ENCODE results near the gene FBXL16.
"Not testable (repeated sequence)": the region's sequence is repeated elsewhere in the genome, so short reads cannot be mapped to it uniquely, and the experiment has no call there.

FBXL16 gene

DNA sequence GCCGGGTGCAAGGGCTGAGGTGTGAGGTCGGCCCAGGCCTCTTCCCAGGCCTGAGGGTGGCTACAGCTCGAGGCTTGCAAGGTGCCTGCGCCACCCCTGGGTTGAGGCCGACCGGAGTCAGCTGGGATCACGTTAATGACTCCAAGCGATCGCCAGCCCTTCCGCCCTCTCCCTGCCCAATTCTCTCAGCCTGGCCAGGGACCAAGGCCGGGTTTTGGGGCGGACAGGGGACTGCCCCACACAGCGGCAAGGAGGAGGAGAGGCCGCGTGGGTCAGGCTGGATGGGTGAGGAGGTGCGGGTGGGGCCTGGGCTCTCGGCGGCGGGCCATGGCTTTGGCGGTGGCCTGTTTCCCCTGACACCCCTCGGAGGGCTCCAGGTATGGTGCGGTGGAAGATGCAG, 12.2 kb downstream of the FBXL16 start:
- TF ChIP-seq MYC (IDR thresholded peaks at IDR 0.05; ENCODE audit: low read depth, low read length) (no peak), MAX (IDR thresholded peaks at IDR 0.05; ENCODE audit: low read depth, low read length) (no peak), POLR2A (IDR thresholded peaks at IDR 0.05; ENCODE audit: extremely low read depth, insufficient read length) (no peak)
- TF ChIP-seq, protein P1, sequence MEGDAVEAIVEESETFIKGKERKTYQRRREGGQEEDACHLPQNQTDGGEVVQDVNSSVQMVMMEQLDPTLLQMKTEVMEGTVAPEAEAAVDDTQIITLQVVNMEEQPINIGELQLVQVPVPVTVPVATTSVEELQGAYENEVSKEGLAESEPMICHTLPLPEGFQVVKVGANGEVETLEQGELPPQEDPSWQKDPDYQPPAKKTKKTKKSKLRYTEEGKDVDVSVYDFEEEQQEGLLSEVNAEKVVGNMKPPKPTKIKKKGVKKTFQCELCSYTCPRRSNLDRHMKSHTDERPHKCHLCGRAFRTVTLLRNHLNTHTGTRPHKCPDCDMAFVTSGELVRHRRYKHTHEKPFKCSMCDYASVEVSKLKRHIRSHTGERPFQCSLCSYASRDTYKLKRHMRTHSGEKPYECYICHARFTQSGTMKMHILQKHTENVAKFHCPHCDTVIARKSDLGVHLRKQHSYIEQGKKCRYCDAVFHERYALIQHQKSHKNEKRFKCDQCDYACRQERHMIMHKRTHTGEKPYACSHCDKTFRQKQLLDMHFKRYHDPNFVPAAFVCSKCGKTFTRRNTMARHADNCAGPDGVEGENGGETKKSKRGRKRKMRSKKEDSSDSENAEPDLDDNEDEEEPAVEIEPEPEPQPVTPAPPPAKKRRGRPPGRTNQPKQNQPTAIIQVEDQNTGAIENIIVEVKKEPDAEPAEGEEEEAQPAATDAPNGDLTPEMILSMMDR (IDR thresholded peaks at IDR 0.05; ENCODE audit: low read depth, low read length), result no peak
- H3K4me3 ChIP-seq (ENCODE audit: low read depth, low read length), result no peak overlapping the region
- no peak for DNase-seq (ENCODE audit: low read depth)

DNA sequence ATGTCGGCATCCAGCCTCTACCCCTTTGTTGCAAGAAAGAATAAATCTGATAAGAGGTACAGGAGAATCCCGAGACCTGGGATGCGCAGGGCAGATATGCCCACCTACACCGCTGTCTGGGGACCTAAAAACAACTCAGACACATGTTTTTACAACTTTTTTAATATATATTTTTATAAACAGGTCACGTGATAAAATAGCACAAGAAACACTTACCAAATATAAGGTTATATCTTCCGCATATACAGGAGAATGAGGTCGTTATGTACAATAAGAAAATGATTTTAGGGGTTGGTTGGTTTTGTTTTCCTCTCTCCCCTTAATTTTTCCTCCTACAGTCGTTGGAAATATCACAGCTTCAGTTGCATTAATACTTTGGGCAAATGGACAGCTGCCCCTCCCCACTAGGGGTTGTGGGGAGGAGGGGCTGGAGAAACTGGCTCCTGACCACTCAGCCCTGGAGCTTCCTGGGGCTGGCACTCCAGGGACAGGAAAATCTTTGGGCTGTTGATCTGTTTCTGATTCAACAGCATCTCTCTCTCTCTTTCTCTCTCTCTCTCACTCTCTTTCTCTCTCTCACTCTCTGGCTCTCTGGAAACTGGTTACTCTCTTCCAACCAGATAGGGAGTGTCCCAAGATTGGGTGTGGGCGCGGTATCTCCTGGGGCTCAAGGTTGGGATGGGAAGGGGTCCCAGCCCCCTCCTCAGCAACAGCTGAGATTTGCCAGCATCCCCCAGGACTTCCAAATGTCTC, 13.1 kb downstream of the FBXL16 start:
- DNase-seq (ENCODE audit: low read depth), result no peak
- H3K4me3 ChIP-seq (ENCODE audit: low read depth, low read length), result no peak overlapping the region
- TF ChIP-seq MYC (IDR thresholded peaks at IDR 0.05; ENCODE audit: low read depth, low read length) (no peak), MAX (IDR thresholded peaks at IDR 0.05; ENCODE audit: low read depth, low read length) (no peak), POLR2A (IDR thresholded peaks at IDR 0.05; ENCODE audit: extremely low read depth, insufficient read length) (no peak)
- TF ChIP-seq, protein P1 (IDR thresholded peaks at IDR 0.05; ENCODE audit: low read depth, low read length), result no peak

GRCh38 chr16:691242-691641, 14.4 kb downstream of the FBXL16 start:
- not testable (repeated sequence) for H3K4me3 ChIP-seq (ENCODE audit: low read depth, low read length); DNase-seq (ENCODE audit: low read depth)

DNA sequence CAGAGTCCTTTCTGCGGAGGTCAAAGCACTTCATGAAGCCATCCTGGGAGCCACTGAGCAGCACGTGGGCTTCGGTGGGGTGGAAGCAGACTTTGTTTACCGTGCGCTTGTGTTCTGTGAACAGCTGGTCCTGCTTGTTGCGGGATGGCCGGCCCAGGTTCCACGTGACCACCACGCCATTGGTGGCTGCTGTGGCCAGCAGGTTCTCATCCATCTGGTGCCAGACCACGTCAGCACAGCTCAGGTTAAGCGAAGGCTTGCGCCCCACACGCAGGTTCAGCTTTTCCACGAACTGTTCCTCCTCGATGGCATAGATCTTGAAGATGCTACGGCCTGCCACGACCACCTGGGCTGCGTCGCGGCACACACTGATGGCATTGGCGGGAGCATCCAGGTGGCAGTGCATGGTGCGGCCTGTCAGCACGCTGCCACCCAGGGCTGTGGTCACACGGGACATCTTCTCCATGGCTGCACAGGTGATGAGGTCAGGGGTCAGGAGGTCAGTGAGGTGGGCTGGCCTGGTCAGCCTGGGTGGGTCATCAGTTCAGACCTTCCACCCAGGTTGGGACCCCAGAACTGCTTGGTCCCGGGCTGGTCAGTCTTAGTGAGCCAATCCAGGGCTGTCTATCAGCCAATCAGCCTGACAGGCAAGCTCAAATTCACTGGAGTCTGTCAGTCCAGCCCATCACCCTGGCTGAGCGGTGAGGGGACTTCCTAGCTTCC, 16.3 kb downstream of the FBXL16 start:
- DNase-seq (ENCODE audit: low read depth), result no peak
- TF ChIP-seq MYC (IDR thresholded peaks at IDR 0.05; ENCODE audit: low read depth, low read length) (no peak), POLR2A (IDR thresholded peaks at IDR 0.05; ENCODE audit: extremely low read depth, insufficient read length) (peak; percentile 2)
- peak overlapping the region; percentile 73 for H3K4me3 ChIP-seq (ENCODE audit: low read depth, low read length)

DNA sequence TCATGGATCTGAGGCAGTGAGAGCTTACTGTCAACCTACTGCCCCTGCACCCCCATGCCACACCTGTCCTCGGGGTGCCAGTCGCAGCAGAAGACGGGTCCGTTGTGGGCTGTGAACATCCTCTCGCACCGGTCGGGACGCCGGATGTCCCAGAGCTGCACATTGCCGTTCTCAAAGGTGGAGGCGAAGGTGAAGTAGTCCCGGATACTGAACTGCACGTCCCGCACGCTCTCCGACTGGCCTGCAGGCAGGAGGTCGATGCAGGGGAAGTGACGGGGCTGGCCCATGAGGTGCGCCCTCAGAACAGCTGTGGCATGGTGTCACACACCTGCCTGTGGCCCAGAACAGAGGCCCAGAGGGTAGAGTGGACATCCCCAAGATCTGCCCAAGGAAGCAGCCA, 18.1 kb downstream of the FBXL16 start:
- no peak for DNase-seq (ENCODE audit: low read depth)
- TF ChIP-seq, protein P1 (IDR thresholded peaks at IDR 0.05; ENCODE audit: low read depth, low read length), result no peak
- TF ChIP-seq MAX (IDR thresholded peaks at IDR 0.05; ENCODE audit: low read depth, low read length) (no peak), MYC (IDR thresholded peaks at IDR 0.05; ENCODE audit: low read depth, low read length) (no peak), POLR2A (IDR thresholded peaks at IDR 0.05; ENCODE audit: extremely low read depth, insufficient read length) (no peak)

DNA sequence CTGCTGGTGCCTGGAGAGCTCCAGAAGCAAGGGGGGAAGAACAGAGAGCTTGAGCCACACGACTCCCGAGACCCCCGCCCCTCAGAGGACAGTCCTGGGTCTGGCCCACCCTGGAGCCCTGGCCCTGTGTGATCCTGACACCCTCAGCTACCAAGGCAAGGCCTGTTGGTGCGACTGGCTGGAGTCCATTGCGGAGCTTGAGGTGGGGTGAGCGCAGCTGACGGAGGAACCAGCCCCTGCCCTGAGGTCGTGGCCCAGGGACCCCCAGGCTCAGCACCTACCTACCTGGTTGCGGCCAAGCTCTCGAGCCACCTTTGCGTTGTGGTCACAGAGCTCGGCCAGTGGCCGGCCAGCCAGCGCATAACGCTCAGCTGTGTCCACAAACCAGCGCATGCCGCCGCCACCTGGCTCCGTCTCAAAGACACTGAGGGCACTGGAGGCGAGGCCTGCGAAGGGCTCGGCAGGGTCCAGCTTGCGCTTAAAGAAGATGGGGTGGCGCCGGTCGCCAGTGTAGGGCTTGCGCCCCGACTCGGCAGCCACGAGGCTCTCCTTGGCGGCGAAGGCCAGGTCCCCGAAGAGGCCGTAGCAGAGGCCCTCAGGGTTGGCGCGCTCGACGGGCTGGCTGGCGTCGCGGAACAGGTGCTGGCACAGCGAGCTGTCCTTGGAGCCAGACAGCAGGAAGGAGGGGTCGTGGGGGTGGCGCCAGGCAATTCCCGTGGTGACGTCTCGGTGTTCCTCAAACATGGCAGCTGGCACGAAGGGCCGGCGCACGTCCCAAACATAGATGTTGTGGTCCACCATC, 18.9 kb downstream of the FBXL16 start:
- DNase-seq (ENCODE audit: low read depth), result no peak
- no peak overlapping the region for H3K4me3 ChIP-seq (ENCODE audit: low read depth, low read length)
- TF ChIP-seq, protein P1 (IDR thresholded peaks at IDR 0.05; ENCODE audit: low read depth, low read length), result no peak
- TF ChIP-seq MYC (IDR thresholded peaks at IDR 0.05; ENCODE audit: low read depth, low read length) (no peak), POLR2A (IDR thresholded peaks at IDR 0.05; ENCODE audit: extremely low read depth, insufficient read length) (no peak), MAX (IDR thresholded peaks at IDR 0.05; ENCODE audit: low read depth, low read length) (no peak)

More for the DNA sequence above, 18.1 kb downstream of the FBXL16 start:
- no peak overlapping the region for H3K4me3 ChIP-seq (ENCODE audit: low read depth, low read length)
